T-helper 1 cell treated with Interleukin-12 subunit alpha and Interleukin-12 subunit beta and Interleukin-4 antibody, amounts not matched to agents 30 μg/mL and 1 μg/mL, for 36 hours (primary cell): ENCODE measurements around the gene PSD4.

Experiments used
- H3K27ac Mint-ChIP-seq: one replicate; pipeline ENCODE4 v1.8.0; 2021; ENCODE audit warnings: mild to moderate bottlenecking, mixed read lengths
- H3K27me3 Mint-ChIP-seq: one replicate; pipeline ENCODE4 v1.8.0; 2021; ENCODE audit warnings: low read depth, mixed read lengths
- H3K36me3 Mint-ChIP-seq: one replicate; pipeline ENCODE4 v1.8.0; 2021; ENCODE audit warnings: low read depth, mixed read lengths
- H3K4me1 Mint-ChIP-seq: one replicate; pipeline ENCODE4 v1.8.0; 2021; ENCODE audit warnings: low read depth, mixed read lengths
- H3K4me3 Mint-ChIP-seq: one replicate; pipeline ENCODE4 v1.8.0; 2021; ENCODE audit warnings: mild to moderate bottlenecking, moderate library complexity, mixed read lengths
- H3K9me3 Mint-ChIP-seq: one replicate; pipeline ENCODE4 v1.8.0; 2021; ENCODE audit warnings: mixed read lengths

The PSD4 gene

GRCh38 chr2:113173542-113174375 lies at the start of gene PSD4:
PSD4 (plus strand) TSS chr2:113173971; CDS start chr2:113182457, 8,486 bp downstream.
- H3K27me3 Mint-ChIP-seq = no peaks in the 10 kb centered on the region
- H3K4me1 Mint-ChIP-seq = peaks cover 60% of the 10 kb centered on the region
- peak within 1 kb of the TSS; percentile 83 for H3K27ac Mint-ChIP-seq
- peak within 1 kb of the TSS; percentile 88 for H3K4me3 Mint-ChIP-seq
- peaks cover 6% of the 10 kb centered on the region for H3K9me3 Mint-ChIP-seq
- H3K36me3 Mint-ChIP-seq = peaks cover 52% of the 10 kb centered on the region

- H3K9me3 Mint-ChIP-seq = no peaks in the 10 kb centered on the region
- no peak overlapping the region for H3K27ac Mint-ChIP-seq
- H3K4me3 Mint-ChIP-seq = no peak overlapping the region
- peaks cover 5% of the 10 kb centered on the region for H3K36me3 Mint-ChIP-seq
- peaks cover 9% of the 10 kb centered on the region for H3K27me3 Mint-ChIP-seq
- H3K4me1 Mint-ChIP-seq = peaks cover 26% of the 10 kb centered on the region
These were observed 49.4 kb upstream of the PSD4 start for GRCh38 chr2:113124181-113124961.

GRCh38 chr2:113124984-113125855 lies 48.6 kb upstream of the PSD4 start:
- Mint-ChIP-seq H3K4me1 (peaks cover 24% of the 10 kb centered on the region), H3K36me3 (peaks cover 5% of the 10 kb centered on the region), H3K27ac (no peak overlapping the region), H3K4me3 (no peak overlapping the region), H3K9me3 (no peaks in the 10 kb centered on the region), H3K27me3 (peaks cover 5% of the 10 kb centered on the region)

GRCh38 chr2:113126845-113127645 lies 46.7 kb upstream of the PSD4 start, which contains the start of gene IL1RN:
IL1RN (plus strand) TSS chr2:113127598; CDS start chr2:113127625, 27 bp downstream.
- H3K9me3 Mint-ChIP-seq = no peaks in the 10 kb centered on the region
- no peak within 1 kb of the TSS for H3K4me3 Mint-ChIP-seq
- H3K27me3 Mint-ChIP-seq = no peaks in the 10 kb centered on the region
- peaks cover 2% of the 10 kb centered on the region for H3K36me3 Mint-ChIP-seq
- no peak within 1 kb of the TSS for H3K27ac Mint-ChIP-seq
- H3K4me1 Mint-ChIP-seq = peaks cover 22% of the 10 kb centered on the region

- H3K36me3 Mint-ChIP-seq = peaks cover 2% of the 10 kb centered on the region
- H3K27me3 Mint-ChIP-seq = no peaks in the 10 kb centered on the region
- H3K4me1 Mint-ChIP-seq = peaks cover 22% of the 10 kb centered on the region
- no peak overlapping the region for H3K27ac Mint-ChIP-seq
- no peak overlapping the region for H3K4me3 Mint-ChIP-seq
- no peaks in the 10 kb centered on the region for H3K9me3 Mint-ChIP-seq
These were observed 45.9 kb upstream of the PSD4 start for GRCh38 chr2:113127646-113128570.

GRCh38 chr2:113129519-113130078 lies 44.2 kb upstream of the PSD4 start:
- Mint-ChIP-seq H3K27ac (no peak overlapping the region), H3K36me3 (no peaks in the 10 kb centered on the region), H3K4me1 (peaks cover 23% of the 10 kb centered on the region), H3K4me3 (no peak overlapping the region), H3K27me3 (no peaks in the 10 kb centered on the region), H3K9me3 (no peaks in the 10 kb centered on the region)

GRCh38 chr2:113131352-113132185 lies 42.2 kb upstream of the PSD4 start:
- Mint-ChIP-seq H3K4me3 (no peak overlapping the region), H3K27ac (no peak overlapping the region), H3K27me3 (no peaks in the 10 kb centered on the region), H3K4me1 (peaks cover 21% of the 10 kb centered on the region), H3K36me3 (no peaks in the 10 kb centered on the region), H3K9me3 (no peaks in the 10 kb centered on the region)

GRCh38 chr2:113132414-113133021 lies 41.3 kb upstream of the PSD4 start:
- H3K4me3 Mint-ChIP-seq = no peak overlapping the region
- H3K27me3 Mint-ChIP-seq = no peaks in the 10 kb centered on the region
- H3K36me3 Mint-ChIP-seq = no peaks in the 10 kb centered on the region
- no peaks in the 10 kb centered on the region for H3K9me3 Mint-ChIP-seq
- H3K4me1 Mint-ChIP-seq = peaks cover 22% of the 10 kb centered on the region
- H3K27ac Mint-ChIP-seq = no peak overlapping the region

- Mint-ChIP-seq H3K4me3 (no peak overlapping the region), H3K27ac (peak overlapping the region; percentile 33), H3K9me3 (no peaks in the 10 kb centered on the region), H3K4me1 (peaks cover 33% of the 10 kb centered on the region), H3K36me3 (no peaks in the 10 kb centered on the region), H3K27me3 (no peaks in the 10 kb centered on the region)
These were observed 39.8 kb upstream of the PSD4 start for GRCh38 chr2:113133704-113134598.

GRCh38 chr2:113134717-113135116 lies 39.1 kb upstream of the PSD4 start:
- Mint-ChIP-seq H3K4me1 (peaks cover 39% of the 10 kb centered on the region), H3K4me3 (no peak overlapping the region), H3K9me3 (no peaks in the 10 kb centered on the region), H3K36me3 (no peaks in the 10 kb centered on the region), H3K27ac (no peak overlapping the region), H3K27me3 (no peaks in the 10 kb centered on the region)

- Mint-ChIP-seq H3K4me1 (peaks cover 39% of the 10 kb centered on the region), H3K27ac (no peak overlapping the region), H3K4me3 (no peak overlapping the region), H3K36me3 (no peaks in the 10 kb centered on the region), H3K9me3 (no peaks in the 10 kb centered on the region), H3K27me3 (no peaks in the 10 kb centered on the region)
These were observed 38.5 kb upstream of the PSD4 start for GRCh38 chr2:113135317-113135716.
